ENCODE results near the gene HBS1L. TPM values are rescaled to one million over a fixed set of nuclear protein-coding genes. Genes with fewer than 3 reads are reported as not detected.

The HBS1L gene
- total and polyA plus RNA-seq, 8 donors = 55.1 to 71.5 (median 63.4) TPM

DNA sequence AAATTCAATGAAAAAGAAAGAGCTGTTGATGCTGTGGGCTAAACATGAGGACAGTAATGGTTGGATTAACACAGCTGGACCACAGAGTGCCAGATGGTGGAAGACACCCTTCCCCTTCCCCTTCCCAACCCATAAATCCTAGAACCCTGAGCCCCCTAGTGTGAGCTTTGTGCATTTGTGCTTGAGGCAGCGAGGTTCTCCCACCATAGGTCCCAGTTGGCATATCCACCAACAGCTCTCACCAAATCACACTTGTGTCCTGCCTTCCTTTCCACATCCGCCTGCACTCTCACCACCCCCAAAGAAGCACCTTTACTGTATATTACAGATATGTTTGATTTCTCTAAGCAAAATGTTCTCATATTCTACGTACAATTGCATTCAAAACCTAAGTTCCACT lies 32.8 kb upstream of the HBS1L start:
- intact Hi-C loops (cut with DNase I) = no loop called here
- Histone ChIP-seq H3K36me3 (no peaks in the 10 kb centered on the region), H3K9me3 (peaks cover 0 to 4% of the 10 kb centered on the region in 2 donors), H3K27me3 (no peaks in the 10 kb centered on the region), H3K4me1 (peaks cover 0 to 10% of the 10 kb centered on the region in 2 donors), H3K4me3 (no peak overlapping the region), H3K27ac (no peak overlapping the region)
- TF ChIP-seq, protein P1, sequence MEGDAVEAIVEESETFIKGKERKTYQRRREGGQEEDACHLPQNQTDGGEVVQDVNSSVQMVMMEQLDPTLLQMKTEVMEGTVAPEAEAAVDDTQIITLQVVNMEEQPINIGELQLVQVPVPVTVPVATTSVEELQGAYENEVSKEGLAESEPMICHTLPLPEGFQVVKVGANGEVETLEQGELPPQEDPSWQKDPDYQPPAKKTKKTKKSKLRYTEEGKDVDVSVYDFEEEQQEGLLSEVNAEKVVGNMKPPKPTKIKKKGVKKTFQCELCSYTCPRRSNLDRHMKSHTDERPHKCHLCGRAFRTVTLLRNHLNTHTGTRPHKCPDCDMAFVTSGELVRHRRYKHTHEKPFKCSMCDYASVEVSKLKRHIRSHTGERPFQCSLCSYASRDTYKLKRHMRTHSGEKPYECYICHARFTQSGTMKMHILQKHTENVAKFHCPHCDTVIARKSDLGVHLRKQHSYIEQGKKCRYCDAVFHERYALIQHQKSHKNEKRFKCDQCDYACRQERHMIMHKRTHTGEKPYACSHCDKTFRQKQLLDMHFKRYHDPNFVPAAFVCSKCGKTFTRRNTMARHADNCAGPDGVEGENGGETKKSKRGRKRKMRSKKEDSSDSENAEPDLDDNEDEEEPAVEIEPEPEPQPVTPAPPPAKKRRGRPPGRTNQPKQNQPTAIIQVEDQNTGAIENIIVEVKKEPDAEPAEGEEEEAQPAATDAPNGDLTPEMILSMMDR (IDR thresholded peaks at IDR 0.05) = no peak
- no peak for ATAC-seq
- DNase-seq = no peak

DNA sequence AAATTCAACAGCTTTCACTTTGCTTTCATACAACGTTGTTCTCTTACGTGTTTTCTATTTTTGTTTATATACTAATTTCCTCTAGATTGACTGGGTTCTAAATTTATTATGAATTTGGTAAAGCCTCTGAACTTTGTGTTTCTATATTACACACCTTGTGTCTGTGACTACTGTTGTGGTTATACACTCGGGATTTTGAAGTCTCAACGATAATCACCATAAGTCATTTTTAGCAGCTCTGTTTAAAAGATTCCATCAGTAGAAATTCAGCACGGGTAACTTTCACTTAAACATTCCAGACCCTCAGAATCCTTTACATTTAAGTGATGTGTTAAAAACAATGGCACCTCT lies 31.8 kb upstream of the HBS1L start:
- DNase-seq = no peak
- Histone ChIP-seq H3K9me3 (peaks cover 0 to 14% of the 10 kb centered on the region in 2 donors), H3K4me3 (no peak overlapping the region), H3K36me3 (no peaks in the 10 kb centered on the region), H3K27me3 (no peaks in the 10 kb centered on the region), H3K27ac (no peak overlapping the region), H3K4me1 (peaks cover 0 to 10% of the 10 kb centered on the region in 2 donors)
- no peak for ATAC-seq
- TF ChIP-seq, protein P1 (IDR thresholded peaks at IDR 0.05) = no peak
- intact Hi-C loops (cut with DNase I) = no loop called here

DNA sequence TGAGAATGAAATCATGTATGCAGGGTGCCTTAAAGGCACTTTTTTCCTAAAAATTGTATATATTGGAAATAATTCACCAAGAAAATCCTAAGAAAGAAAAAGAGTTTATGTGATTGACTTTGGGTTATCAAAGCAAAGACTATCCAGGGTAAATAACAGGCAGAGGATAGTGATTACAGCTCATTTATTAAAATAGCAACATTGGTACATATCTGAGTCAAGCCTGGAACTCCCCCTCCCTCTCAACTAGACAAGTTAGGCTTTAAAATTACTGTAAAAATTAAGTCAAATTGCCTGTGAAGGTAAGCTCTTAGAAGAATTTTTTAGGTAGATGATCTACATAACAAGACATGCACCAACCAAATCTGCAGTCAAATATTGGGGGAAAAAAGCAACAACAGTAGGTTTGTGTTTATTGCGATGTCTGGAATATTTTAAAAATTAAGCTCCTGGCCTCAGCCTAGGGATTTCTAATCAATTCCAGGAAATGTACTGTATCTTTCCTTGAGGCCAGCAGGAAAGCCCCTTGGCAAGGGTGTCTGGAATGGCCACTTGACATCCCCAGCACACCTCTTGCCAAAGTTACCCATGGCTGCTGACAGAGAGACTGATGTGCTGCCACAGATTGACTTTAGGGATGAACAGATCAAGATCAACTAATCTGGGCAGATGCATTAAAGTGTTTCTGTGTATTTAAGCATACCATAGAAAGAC lies 31.2 kb upstream of the HBS1L start:
- Histone ChIP-seq H3K4me3 (no peak overlapping the region), H3K27me3 (no peaks in the 10 kb centered on the region), H3K27ac (no peak overlapping the region), H3K4me1 (peaks cover 0 to 10% of the 10 kb centered on the region in 2 donors), H3K36me3 (no peaks in the 10 kb centered on the region), H3K9me3 (peaks cover 0 to 17% of the 10 kb centered on the region in 2 donors)
- ATAC-seq (no peak), DNase-seq (no peak)
- intact Hi-C loops (cut with DNase I) = no loop called here
- TF ChIP-seq, protein P1 (IDR thresholded peaks at IDR 0.05) = no peak

DNA sequence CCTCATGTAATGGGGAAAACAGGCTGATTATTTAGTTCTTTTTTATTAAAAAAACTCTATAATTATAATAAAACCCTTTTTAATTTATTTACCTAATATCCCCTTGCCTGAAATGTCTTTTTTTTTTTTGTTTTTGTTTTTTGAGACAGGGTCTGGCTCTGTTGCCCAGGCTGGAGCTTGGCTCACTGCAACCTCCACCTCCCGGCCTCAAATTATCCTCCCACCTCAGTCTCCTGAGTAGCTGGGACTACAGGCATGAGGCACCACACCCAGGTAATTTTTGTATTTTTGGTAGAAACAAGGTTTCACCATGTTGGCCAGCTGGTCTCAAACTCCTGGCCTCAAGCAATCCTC lies 30.3 kb upstream of the HBS1L start:
- Histone ChIP-seq H3K4me3 (no peak overlapping the region), H3K36me3 (no peaks in the 10 kb centered on the region), H3K9me3 (peaks cover 0 to 17% of the 10 kb centered on the region in 2 donors), H3K4me1 (peaks cover 0 to 10% of the 10 kb centered on the region in 2 donors), H3K27me3 (no peaks in the 10 kb centered on the region), H3K27ac (no peak overlapping the region)
- DNase-seq (no peak), ATAC-seq (no peak)
- TF ChIP-seq, protein P1 (IDR thresholded peaks at IDR 0.05) = no peak
- intact Hi-C loops (cut with DNase I) = no loop called here

DNA sequence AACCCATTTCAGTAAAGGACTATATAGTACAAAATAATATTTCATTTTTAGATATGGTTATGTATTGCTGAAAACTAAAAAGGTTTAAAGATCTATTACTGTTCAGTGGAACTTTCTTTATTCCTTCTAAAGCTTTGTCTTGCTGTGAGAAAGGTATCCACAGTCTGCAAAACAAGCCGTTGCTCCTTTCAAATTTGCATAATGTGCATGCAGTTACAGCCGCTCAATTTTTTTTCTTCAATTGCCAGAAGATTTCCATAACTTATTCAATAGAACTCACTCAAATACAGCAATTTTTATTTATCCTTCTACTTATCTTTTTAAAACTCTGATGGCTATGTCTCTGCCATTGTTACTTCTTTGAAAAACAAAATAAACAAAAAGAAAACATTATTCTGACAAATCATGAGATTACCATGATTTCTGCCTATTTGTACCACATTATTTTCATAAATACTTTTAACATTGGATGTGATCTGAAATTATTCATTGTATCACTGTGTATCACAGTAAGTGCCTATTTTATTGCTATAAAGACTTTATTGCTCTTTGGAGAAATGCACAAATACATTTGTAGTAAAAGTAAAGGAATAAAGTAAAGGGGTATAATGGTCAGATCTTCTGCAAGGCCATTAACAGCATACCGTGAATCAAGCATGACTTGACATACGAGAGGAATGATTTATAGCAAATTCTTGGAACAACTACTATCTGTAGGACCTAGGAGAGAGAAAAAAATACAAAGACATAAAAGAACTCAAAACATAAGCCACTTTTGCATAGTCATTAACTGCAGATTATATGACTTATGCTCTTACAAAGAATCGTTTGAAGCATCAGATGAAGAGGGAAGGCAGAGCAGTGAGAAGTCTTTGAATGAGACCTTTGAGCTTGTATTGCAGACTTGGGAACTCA lies 29.6 kb upstream of the HBS1L start:
- no peak overlapping the region for H3K4me3 ChIP-seq
- H3K9me3 ChIP-seq = peaks cover 0 to 17% of the 10 kb centered on the region in 2 donors
- H3K36me3 ChIP-seq = no peaks in the 10 kb centered on the region
- intact Hi-C loops (cut with DNase I) = no loop called here
- H3K27ac ChIP-seq = no peak overlapping the region
- ATAC-seq (no peak), DNase-seq (no peak)
- TF ChIP-seq, protein P1 (IDR thresholded peaks at IDR 0.05) = no peak
- H3K27me3 ChIP-seq = no peaks in the 10 kb centered on the region
- H3K4me1 ChIP-seq = peaks cover 0 to 10% of the 10 kb centered on the region in 2 donors
